T follicular helper cell (primary cell): ENCODE data around the gene TAS2R3.
"Not testable (repeated sequence)": the region's sequence is repeated elsewhere in the genome, so short reads cannot be mapped to it uniquely, and the experiment has no call there.

Source experiments
- DNase-seq: peaks from one replicate; pipeline ENCODE4 v3.0.0-alpha.2; 2020; ENCODE audit warnings: low read depth
- total RNA-seq, 2 experiments: gene quantifications; one replicate each; lab custom pipeline; 2026; lab: John Stamatoyannopoulos, UW

The TAS2R3 gene
- 0.26 to 1.3 reads per million in 2 experiments for total RNA-seq

GRCh38 chr7:141763797-141764196, at the start of gene TAS2R3:
TAS2R3 (plus strand) TSS chr7:141764097; CDS start chr7:141764159, 62 bp downstream.
- DNase-seq: no peak

GRCh38 chr7:141714571-141714970, 49.3 kb upstream of the TAS2R3 start:
- no peak for DNase-seq

- DNase-seq: no peak
Observed at GRCh38 chr7:141715018-141715417, 48.9 kb upstream of the TAS2R3 start.

- DNase-seq: no peak
Observed at GRCh38 chr7:141715794-141716689, 47.9 kb upstream of the TAS2R3 start.

GRCh38 chr7:141717450-141717849, 46.4 kb upstream of the TAS2R3 start:
- DNase-seq: no peak

GRCh38 chr7:141722529-141722928, 41.4 kb upstream of the TAS2R3 start:
- no peak for DNase-seq

GRCh38 chr7:141729020-141729419, 34.9 kb upstream of the TAS2R3 start:
- DNase-seq: no peak

GRCh38 chr7:141731476-141732149, 32.3 kb upstream of the TAS2R3 start:
- DNase-seq: no peak

- peak; percentile 1 for DNase-seq
Observed at GRCh38 chr7:141737118-141737835, 26.6 kb upstream of the TAS2R3 start.

GRCh38 chr7:141737836-141738591, 25.9 kb upstream of the TAS2R3 start, which contains the start of gene SSBP1:
SSBP1 (plus strand) TSS chr7:141738358; CDS start chr7:141739167, 809 bp downstream.
- DNase-seq: peak; percentile 89

- DNase-seq: no peak
Observed at GRCh38 chr7:141738592-141739013, 25.3 kb upstream of the TAS2R3 start.

- DNase-seq: no peak
Observed at GRCh38 chr7:141739250-141739649, 24.6 kb upstream of the TAS2R3 start.

GRCh38 chr7:141742229-141742628, 21.7 kb upstream of the TAS2R3 start:
- no peak for DNase-seq

GRCh38 chr7:141744131-141744530, 19.8 kb upstream of the TAS2R3 start:
- no peak for DNase-seq

- no peak for DNase-seq
Observed at GRCh38 chr7:141748396-141748795, 15.5 kb upstream of the TAS2R3 start.

GRCh38 chr7:141751904-141752303, 12.0 kb upstream of the TAS2R3 start:
- not testable (repeated sequence) for DNase-seq

GRCh38 chr7:141752634-141753033, 11.3 kb upstream of the TAS2R3 start:
- no peak for DNase-seq

GRCh38 chr7:141754939-141755338, 9.0 kb upstream of the TAS2R3 start:
- DNase-seq: no peak

- DNase-seq: not testable (repeated sequence)
Observed at GRCh38 chr7:141770083-141770583, 6.2 kb downstream of the TAS2R3 start.

- DNase-seq: no peak
Observed at GRCh38 chr7:141776374-141776773, 12.5 kb downstream of the TAS2R3 start, which contains the start of gene TAS2R4. TAS2R4 (plus strand) TSS chr7:141776674; CDS start chr7:141778489, 1,815 bp downstream.
